Measurements from ENCODE around the gene NFASC.

Gene NFASC

DNA sequence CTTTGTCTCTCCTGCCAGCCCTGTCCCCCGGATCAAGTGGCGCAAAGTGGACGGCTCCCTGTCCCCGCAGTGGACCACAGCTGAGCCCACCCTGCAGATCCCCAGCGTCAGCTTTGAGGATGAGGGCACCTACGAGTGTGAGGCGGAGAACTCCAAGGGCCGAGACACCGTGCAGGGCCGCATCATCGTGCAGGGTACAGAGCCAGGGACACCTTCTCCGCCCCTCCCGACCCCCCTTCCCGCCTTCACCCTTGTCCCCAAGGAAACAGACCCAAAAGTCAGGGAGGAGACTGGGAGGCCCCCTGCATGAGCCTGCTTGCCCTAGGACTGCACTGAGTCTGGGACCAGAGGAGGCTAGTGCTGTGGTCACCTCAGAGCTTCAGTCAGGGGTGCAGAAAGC, 190.6 kb downstream of the NFASC start:
- DNase-seq (ENCODE audit: low read depth, low spot score) = no peak

DNA sequence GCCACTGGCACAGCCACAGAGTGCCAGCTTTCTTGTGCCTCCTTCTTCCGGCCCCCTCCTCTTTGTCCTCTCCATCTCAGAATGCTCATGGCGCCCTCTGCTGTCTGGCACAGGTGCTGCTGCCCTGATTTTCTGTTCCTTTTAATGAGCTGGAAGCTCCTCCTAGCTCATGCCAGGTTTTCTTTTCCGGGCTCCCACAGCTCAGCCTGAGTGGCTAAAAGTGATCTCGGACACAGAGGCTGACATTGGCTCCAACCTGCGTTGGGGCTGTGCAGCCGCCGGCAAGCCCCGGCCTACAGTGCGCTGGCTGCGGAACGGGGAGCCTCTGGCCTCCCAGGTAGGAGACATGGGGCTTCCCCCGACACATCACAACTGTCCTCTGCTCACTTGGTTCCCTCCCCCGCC, 191.0 kb downstream of the NFASC start:
- peak; percentile 70 for DNase-seq (ENCODE audit: low read depth, low spot score)

DNA sequence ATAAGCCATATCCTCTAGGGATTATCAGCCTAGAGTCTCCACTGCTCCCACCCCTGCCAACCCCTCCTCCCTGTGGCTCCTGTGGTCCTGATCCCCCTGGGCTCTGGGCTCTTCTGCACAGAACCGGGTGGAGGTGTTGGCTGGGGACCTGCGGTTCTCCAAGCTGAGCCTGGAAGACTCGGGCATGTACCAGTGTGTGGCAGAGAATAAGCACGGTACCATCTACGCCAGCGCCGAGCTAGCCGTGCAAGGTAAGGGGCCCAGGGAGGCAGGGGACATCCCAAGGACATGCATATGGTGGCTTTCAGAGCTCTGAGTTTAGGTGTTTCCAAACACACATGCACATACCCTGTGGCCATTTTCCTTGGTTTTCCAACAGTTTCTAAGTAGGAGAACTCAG, 191.7 kb downstream of the NFASC start:
- DNase-seq (ENCODE audit: low read depth, low spot score) = no peak

DNA sequence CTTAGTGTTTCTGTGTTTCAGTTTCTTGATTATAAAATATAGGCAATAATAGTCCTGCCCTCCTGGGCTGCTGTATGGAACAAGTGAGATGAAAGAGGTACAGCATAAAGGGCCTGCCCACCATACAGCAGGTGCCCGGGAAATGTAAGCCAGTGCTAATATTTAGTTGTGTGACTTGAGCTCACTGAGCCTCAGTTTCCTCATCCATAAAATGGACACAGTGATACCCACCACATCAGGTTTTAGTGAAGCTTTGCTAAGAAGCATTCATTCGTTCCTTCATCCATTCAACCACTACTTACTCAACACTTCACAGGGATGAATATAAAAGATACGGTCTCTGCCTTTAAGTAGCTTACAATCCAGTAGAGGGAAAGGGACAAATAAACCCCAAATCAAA, 192.2 kb downstream of the NFASC start:
- DNase-seq (ENCODE audit: low read depth, low spot score) = no peak

DNA sequence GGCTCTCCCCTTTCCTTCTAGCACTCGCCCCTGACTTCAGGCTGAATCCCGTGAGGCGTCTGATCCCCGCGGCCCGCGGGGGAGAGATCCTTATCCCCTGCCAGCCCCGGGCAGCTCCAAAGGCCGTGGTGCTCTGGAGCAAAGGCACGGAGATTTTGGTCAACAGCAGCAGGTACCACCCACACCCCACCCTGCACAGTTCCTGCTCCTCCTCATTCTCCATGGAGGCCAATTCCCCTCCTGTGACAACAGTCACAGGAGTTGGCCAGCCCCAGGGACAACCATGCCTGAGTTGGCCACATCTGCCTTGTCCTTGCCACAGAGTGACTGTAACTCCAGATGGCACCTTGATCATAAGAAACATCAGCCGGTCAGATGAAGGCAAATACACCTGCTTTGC, 193.6 kb downstream of the NFASC start:
- DNase-seq (ENCODE audit: low read depth, low spot score) = no peak

DNA sequence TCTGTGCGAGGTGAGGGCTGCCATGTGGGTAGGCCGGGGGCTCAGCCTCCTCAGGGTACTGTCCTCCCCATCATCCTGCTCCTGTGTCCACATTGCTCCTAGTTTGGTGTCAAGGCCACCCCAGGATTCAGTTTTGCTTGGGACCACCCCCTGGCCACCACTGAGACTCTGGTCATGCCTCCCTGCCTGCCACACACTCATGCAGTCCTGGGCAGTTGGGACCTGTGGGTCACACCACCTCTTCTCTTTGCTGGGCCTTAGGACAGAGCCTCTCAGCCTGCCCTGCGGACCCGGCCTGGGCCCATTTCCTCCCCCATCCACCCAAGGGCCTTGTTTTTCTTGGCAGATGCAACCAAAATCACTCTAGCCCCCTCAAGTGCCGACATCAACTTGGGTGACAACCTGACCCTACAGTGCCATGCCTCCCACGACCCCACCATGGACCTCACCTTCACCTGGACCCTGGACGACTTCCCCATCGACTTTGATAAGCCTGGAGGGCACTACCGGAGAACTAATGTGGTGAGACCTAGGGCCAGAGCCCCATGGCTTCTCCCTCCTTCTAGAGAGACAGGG, 194.2 kb downstream of the NFASC start:
- DNase-seq (ENCODE audit: low read depth, low spot score) = no peak

DNA sequence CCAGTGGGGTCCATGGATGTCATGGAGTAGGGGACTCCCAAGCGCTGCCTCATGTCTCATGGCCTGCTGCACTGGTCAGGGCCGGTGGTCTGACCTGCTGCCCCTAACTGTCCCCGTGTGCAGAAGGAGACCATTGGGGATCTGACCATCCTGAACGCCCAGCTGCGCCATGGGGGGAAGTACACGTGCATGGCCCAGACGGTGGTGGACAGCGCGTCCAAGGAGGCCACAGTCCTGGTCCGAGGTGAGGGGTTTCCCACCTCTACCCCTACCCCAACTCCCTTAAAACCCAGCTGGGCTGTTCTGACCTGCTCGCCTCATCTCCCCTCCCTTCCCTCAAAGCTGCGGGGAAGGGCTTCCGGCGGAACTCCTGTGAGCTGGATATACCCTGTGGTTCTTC, 195.0 kb downstream of the NFASC start:
- no peak for DNase-seq (ENCODE audit: low read depth, low spot score)

DNA sequence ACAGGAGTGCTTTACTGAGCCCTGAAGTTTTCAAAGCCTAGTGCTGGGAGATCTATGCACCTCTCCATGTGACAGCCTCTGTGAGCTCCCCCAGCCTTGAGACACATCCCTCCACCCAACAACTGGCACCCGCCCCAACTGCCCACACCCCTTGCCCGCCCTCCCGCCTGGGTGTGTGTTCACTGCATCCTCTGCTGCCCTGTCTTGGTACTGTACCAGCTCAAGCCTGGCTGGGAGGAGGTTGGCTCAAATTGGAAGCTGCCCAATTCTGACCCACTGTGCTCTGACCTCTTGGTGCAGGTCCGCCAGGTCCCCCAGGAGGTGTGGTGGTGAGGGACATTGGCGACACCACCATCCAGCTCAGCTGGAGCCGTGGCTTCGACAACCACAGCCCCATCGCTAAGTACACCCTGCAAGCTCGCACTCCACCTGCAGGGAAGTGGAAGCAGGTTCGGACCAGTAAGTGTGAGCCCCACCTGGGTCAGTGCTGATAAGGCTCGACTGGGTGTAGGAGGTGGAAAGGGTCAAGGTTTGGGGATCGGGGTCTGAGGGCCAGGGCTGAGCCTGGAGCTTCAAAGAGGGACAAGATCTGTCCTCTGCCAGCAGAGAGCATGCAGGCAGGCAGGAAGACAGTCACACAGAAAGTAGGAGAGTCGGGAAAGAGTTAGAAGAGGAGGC, 195.6 kb downstream of the NFASC start:
- no peak for DNase-seq (ENCODE audit: low read depth, low spot score)

DNA sequence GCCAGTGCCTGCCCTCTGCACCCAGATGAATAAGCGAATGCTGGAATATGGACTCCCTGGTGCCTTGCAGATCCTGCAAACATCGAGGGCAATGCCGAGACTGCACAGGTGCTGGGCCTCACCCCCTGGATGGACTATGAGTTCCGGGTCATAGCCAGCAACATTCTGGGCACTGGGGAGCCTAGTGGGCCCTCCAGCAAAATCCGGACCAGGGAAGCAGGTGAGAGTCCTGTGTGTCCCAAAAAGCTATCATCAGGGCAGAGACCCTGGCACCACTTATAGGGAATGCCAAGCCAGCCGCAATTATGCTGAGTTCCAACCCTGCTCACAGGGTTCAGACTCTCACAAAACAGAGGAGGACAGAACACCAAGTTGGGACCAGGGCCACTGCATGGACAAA, 196.4 kb downstream of the NFASC start:
- DNase-seq (ENCODE audit: low read depth, low spot score) = no peak

DNA sequence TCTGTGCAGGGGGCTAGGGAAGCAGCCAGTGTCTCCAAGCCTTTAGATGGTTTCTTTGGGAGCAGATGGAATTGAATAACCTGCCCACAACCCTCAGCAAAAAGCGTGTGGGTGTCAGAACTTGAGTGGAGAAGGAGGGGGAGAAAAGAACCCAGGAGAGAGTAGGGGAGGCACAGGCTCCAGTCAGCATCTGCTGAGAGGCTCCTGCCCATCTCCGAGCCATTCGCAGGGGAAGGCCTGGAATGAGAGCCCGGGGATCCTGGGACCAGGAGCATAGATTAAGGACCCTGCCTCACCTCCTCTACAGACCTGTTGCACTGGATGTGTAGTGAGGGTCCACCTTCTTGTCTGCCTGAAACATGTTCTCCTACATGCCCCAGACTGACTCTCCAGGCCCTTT, 197.3 kb downstream of the NFASC start:
- no peak for DNase-seq (ENCODE audit: low read depth, low spot score)

DNA sequence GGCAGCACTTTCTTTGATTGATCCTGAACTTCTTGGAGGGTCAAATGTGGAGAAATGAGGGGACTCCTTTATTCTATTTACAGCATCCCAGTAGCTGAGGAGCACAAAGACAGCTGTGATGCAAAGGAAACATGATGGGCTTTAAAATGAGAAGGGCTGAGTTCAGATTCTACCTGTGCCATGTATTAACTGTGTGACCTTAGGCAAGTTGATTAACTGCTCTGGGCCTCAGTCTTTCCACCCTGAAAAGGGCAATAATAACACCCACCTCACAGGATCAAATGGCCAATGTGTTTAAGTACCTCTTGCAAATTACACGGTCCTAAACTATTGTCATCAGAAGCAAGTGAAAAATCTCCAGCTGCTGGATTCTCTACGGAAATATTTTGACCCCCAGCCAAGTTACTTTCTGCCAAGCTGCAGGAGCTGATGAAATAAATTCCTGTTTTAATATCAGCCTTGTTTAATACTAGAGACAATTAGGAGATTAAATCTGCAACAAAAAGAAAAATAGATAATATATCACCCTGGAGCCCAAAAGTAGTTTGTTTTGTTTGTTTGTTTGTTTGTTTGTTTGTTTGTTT, 197.9 kb downstream of the NFASC start:
- DNase-seq (ENCODE audit: low read depth, low spot score) = no peak

DNA sequence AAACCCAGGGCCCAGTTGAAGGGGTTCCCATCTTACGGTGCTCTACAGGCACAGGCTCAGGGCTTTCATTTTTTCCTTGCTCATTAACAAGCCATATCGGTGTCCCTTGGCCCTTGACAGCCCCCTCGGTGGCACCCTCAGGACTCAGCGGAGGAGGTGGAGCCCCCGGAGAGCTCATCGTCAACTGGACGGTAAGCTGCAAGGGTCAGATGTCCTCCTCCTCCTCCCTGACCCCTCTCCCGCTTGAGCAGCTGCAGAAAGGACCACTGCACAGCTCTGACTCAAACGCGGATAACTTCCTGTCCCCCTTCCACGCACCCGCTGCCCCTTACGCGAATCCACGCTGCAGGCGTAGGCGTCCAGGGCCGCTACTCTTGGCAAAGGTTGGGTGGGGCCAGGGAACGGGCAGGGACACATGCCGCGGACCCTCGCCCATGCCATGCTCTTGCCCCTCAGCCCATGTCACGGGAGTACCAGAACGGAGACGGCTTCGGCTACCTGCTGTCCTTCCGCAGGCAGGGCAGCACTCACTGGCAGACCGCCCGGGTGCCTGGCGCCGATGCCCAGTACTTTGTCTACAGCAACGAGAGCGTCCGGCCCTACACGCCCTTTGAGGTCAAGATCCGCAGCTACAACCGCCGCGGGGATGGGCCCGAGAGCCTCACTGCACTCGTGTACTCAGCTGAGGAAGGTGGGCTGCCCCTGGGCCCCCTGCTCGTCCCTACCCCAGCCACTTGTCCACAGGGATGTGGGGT, 198.9 kb downstream of the NFASC start:
- no peak for DNase-seq (ENCODE audit: low read depth, low spot score)

DNA sequence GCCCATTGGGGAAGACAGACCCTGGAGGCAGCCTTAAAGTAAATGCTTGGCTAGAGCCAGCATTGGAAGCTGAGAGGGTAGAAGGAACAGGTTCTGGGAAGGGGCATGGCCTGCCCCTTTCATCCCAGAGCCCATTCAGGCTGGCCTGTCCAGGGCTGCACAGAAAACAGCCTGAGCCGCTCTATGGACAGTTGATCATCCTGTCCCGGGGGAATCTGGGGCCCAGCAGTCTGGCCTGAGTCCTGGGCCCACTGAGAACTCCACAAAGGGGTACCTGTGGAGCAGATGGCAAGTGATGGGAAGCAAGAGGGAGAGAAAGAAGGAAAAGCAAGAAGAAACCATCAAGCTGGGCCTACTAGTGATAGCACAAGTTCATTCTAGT, 200.4 kb downstream of the NFASC start:
- DNase-seq (ENCODE audit: low read depth, low spot score) = no peak

DNA sequence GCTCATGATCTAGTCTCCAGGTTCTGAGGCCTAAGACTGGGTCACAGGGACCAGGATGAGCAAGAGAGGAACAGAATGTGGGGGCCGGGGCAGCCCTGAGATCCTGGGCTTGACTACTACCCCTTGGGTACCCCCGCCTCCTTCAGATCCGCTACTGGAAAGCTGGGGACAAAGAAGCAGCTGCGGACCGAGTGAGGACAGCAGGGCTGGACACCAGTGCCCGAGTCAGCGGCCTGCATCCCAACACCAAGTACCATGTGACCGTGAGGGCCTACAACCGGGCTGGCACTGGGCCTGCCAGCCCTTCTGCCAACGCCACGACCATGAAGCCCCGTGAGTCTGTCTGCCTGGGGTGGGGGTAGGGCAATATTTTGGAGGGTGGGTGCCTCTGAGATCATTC, 201.1 kb downstream of the NFASC start:
- DNase-seq (ENCODE audit: low read depth, low spot score) = no peak

DNA sequence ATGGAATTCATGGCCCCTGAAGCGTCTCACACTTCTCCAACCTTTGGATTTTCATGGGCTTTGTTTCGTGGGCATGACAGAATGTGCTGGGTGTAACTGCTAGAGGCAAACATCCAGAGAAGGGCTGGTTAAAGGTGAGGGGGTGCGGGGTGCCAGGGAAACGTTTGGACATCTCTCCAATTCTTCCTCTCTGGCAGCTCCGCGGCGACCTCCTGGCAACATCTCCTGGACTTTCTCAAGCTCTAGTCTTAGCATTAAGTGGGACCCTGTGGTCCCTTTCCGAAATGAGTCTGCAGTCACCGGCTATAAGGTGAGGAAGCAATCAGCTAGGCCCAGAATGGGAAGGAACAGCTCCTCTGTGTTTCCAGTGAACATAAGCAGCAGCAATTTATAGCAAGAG, 201.6 kb downstream of the NFASC start:
- DNase-seq (ENCODE audit: low read depth, low spot score) = no peak

Measured in iPS DF 19.7 (cell line).